Measurements from ENCODE around the gene KLF9. TPM values are rescaled to one million over a fixed set of nuclear protein-coding genes. Genes with fewer than 3 reads are reported as not detected.

The KLF9 gene
- total RNA-seq, 1 donor from 2014 or later, result 6.3 TPM

- ChIA-PET POLR2A (interaction anchor here (0.7 to 4.1 kb wide), 2 partner anchors 12 to 88 kb away, joined by 3 to 34 read pairs; no protein-coding TSS in a partner anchor), CTCF (interaction anchor here (2.1 kb wide), 1 partner anchor 77 kb away, joined by 6 read pairs; no protein-coding TSS in a partner anchor)
- TF ChIP-seq, protein P1, sequence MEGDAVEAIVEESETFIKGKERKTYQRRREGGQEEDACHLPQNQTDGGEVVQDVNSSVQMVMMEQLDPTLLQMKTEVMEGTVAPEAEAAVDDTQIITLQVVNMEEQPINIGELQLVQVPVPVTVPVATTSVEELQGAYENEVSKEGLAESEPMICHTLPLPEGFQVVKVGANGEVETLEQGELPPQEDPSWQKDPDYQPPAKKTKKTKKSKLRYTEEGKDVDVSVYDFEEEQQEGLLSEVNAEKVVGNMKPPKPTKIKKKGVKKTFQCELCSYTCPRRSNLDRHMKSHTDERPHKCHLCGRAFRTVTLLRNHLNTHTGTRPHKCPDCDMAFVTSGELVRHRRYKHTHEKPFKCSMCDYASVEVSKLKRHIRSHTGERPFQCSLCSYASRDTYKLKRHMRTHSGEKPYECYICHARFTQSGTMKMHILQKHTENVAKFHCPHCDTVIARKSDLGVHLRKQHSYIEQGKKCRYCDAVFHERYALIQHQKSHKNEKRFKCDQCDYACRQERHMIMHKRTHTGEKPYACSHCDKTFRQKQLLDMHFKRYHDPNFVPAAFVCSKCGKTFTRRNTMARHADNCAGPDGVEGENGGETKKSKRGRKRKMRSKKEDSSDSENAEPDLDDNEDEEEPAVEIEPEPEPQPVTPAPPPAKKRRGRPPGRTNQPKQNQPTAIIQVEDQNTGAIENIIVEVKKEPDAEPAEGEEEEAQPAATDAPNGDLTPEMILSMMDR (IDR thresholded peaks at IDR 0.05), result no peak
- ATAC-seq (ENCODE audit: low read depth), result no peak
- Mint-ChIP-seq H3K9me3 (no peaks in the 10 kb centered on the region), H3K36me3 (ENCODE audit: low read depth) (peaks cover 2% of the 10 kb centered on the region), H3K27ac (peak overlapping the region; percentile 97), H3K4me1 (peaks cover 68% of the 10 kb centered on the region), H3K27me3 (no peaks in the 10 kb centered on the region), H3K4me3 (no peak overlapping the region)
- no peak for DNase-seq
- intact Hi-C loops (cut with micrococcal nuclease), result no loop called here
Observed at GRCh38 chr9:70407081-70407503, 7.4 kb downstream of the KLF9 start.

GRCh38 chr9:70406434-70406862, 8.0 kb downstream of the KLF9 start:
- no peaks in the 10 kb centered on the region for H3K27me3 Mint-ChIP-seq
- ChIA-PET POLR2A (interaction anchor here (0.7 to 4.1 kb wide), 3 partner anchors 8 to 87 kb away, joined by 3 to 34 read pairs (median 3); partner anchors contain the start of gene KLF9), CTCF (interaction anchor here (0.9 to 2.1 kb wide), 2 partner anchors 65 to 78 kb away, joined by 3 to 6 read pairs; no protein-coding TSS in a partner anchor)
- H3K27ac Mint-ChIP-seq, result peak overlapping the region; percentile 97
- peaks cover 64% of the 10 kb centered on the region for H3K4me1 Mint-ChIP-seq
- intact Hi-C loops (cut with micrococcal nuclease), result loop anchor here (1.0 kb wide), 3 partner anchors 8 to 78 kb away; no protein-coding TSS in a partner anchor
- H3K9me3 Mint-ChIP-seq, result no peaks in the 10 kb centered on the region
- ATAC-seq (ENCODE audit: low read depth) (peak; percentile 87), DNase-seq (no peak)
- H3K36me3 Mint-ChIP-seq (ENCODE audit: low read depth), result no peaks in the 10 kb centered on the region
- TF ChIP-seq, protein P1 (IDR thresholded peaks at IDR 0.05), result no peak
- H3K4me3 Mint-ChIP-seq, result peak overlapping the region; percentile 80

DNA sequence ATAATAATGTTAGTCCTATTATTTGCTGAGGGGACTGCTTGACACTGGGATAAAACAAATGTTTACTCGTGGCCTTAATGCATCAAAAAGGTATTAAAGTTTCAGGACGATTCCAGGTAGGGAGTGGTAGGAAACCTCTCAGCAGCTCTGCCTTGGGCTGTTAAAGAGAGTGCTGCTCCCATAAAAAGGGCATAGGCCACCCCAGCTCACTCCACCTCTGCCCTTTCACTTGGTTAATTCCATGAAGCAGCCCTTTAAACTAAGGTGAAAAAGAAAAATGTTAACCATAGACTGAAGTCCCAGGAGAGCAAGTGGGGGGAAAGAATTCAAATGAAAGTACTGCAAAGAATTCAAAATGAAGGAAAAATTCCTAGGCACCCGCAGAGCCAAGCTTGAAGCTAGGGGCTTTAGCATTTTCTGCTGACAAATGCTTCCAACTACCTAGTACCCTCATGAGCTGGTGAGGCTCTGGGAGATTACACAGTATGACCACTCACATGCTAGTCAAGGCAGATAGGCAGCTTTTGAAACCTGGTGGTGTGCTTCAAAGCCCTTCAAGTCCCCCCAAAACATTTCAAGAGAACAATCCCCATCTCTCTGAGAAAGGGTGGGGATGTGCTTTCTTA, 8.5 kb downstream of the KLF9 start:
- Mint-ChIP-seq H3K27me3 (no peaks in the 10 kb centered on the region), H3K27ac (peak overlapping the region; percentile 97), H3K9me3 (no peaks in the 10 kb centered on the region), H3K36me3 (ENCODE audit: low read depth) (no peaks in the 10 kb centered on the region), H3K4me1 (peaks cover 59% of the 10 kb centered on the region), H3K4me3 (peak overlapping the region; percentile 80)
- intact Hi-C loops (cut with micrococcal nuclease), result loop anchor here (1.0 kb wide), 3 partner anchors 8 to 78 kb away; no protein-coding TSS in a partner anchor
- DNase-seq (no peak), ATAC-seq (ENCODE audit: low read depth) (peak; percentile 43)
- TF ChIP-seq, protein P1 (IDR thresholded peaks at IDR 0.05), result no peak
- CTCF ChIA-PET, result interaction anchor here (0.9 to 2.1 kb wide), 2 partner anchors 65 to 78 kb away, joined by 3 to 6 read pairs; no protein-coding TSS in a partner anchor
- POLR2A ChIA-PET, result interaction anchor here (1.3 to 4.1 kb wide), 2 partner anchors 8 to 14 kb away, joined by 3 to 34 read pairs; partner anchors contain the start of gene KLF9

GRCh38 chr9:70404261-70404660, 10.2 kb downstream of the KLF9 start:
- Mint-ChIP-seq H3K27me3 (no peaks in the 10 kb centered on the region), H3K36me3 (ENCODE audit: low read depth) (no peaks in the 10 kb centered on the region), H3K4me3 (no peak overlapping the region), H3K4me1 (peaks cover 62% of the 10 kb centered on the region), H3K27ac (no peak overlapping the region), H3K9me3 (no peaks in the 10 kb centered on the region)
- DNase-seq (no peak), ATAC-seq (ENCODE audit: low read depth) (no peak)
- POLR2A ChIA-PET, result interaction anchor here (0.8 to 4.1 kb wide), 3 partner anchors 10 to 15 kb away, joined by 3 to 34 read pairs (median 3); partner anchors contain the start of gene KLF9
- TF ChIP-seq, protein P1 (IDR thresholded peaks at IDR 0.05), result no peak
- intact Hi-C loops (cut with micrococcal nuclease), result no loop called here
- CTCF ChIA-PET, result interaction anchor here (1.0 to 1.2 kb wide), 2 partner anchors 52 to 64 kb away, joined by 3 to 4 read pairs; no protein-coding TSS in a partner anchor

DNA sequence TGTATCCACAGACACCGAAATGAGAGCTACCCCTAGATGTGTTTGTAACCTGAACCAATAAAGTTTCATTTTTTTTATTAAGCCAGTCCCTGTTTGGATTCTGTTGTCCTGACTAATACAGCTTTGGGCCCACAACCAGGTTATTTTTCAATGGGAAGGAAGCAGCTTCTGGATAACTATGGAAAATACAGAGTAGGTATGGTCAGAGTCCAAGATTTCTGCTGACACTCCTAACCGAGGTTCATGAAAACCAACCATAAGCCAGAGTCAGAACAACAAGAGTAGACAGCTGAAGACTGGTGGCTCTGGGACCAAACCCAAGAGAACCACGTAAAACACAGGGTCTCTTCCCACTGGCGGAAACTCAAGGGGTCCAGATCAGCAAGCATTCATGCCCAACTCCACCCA, 10.8 kb downstream of the KLF9 start:
- ChIA-PET POLR2A (interaction anchor here (0.7 to 0.9 kb wide), 2 partner anchors 15 to 17 kb away, joined by 3 to 9 read pairs; no protein-coding TSS in a partner anchor), CTCF (interaction anchor here (1.0 kb wide), 1 partner anchor 52 kb away, joined by 3 read pairs; no protein-coding TSS in a partner anchor)
- ATAC-seq (ENCODE audit: low read depth), result no peak
- no peak overlapping the region for H3K27ac Mint-ChIP-seq
- H3K9me3 Mint-ChIP-seq, result no peaks in the 10 kb centered on the region
- H3K4me3 Mint-ChIP-seq, result no peak overlapping the region
- H3K4me1 Mint-ChIP-seq, result peaks cover 69% of the 10 kb centered on the region
- intact Hi-C loops (cut with micrococcal nuclease), result no loop called here
- no peaks in the 10 kb centered on the region for H3K27me3 Mint-ChIP-seq
- H3K36me3 Mint-ChIP-seq (ENCODE audit: low read depth), result no peaks in the 10 kb centered on the region
- no peak for DNase-seq
- TF ChIP-seq, protein P1 (IDR thresholded peaks at IDR 0.05), result no peak

All from activated B cell treated with CpG ODN at 0.5 μM for 24 hours (primary cell).